HG02623 (cell line): ENCODE measurements around the gene CPSF2.

Source experiments
- ATAC-seq: cut with Tn5 transposase; IDR thresholded peaks from one replicate; pipeline ENCODE4 v1.9.1; 2021; ENCODE audit warnings: moderate library complexity; ENCODE audit not compliant: unreplicated experiment

CPSF2 gene

GRCh38 chr14:92121670-92122350 is at the start of gene CPSF2, which contains the start of gene NDUFB1:
TSS of gene CPSF2 (plus strand) at chr14:92121969. CDS start at chr14:92130985, 9,016 bp downstream.
TSS of gene NDUFB1 (minus strand) at chr14:92121706. CDS start at chr14:92117637, 4,069 bp downstream.
- ATAC-seq, result peak; percentile 76

GRCh38 chr14:92074555-92074954 is 47.2 kb upstream of the CPSF2 start:
- ATAC-seq, result no peak

GRCh38 chr14:92088494-92088893 is 33.3 kb upstream of the CPSF2 start:
- ATAC-seq, result no peak

- ATAC-seq, result no peak
Measured at GRCh38 chr14:92093320-92093719, 28.4 kb upstream of the CPSF2 start.

- no peak for ATAC-seq
Measured at GRCh38 chr14:92099802-92100201, 22.0 kb upstream of the CPSF2 start.

- no peak for ATAC-seq
Measured at GRCh38 chr14:92103363-92103989, 18.3 kb upstream of the CPSF2 start.

GRCh38 chr14:92105073-92105892 is 16.5 kb upstream of the CPSF2 start:
- ATAC-seq, result no peak

- peak; percentile 5 for ATAC-seq
Measured at GRCh38 chr14:92105893-92106142, 16.0 kb upstream of the CPSF2 start.

- ATAC-seq, result peak; percentile 87
Measured at GRCh38 chr14:92106143-92106926, 15.4 kb upstream of the CPSF2 start, which contains the start of gene ATXN3. TSS of gene ATXN3 (minus strand) at chr14:92106582. CDS start at chr14:92106552, 30 bp downstream.

- ATAC-seq, result no peak
Measured at GRCh38 chr14:92108345-92109254, 13.2 kb upstream of the CPSF2 start.

GRCh38 chr14:92109490-92109889 is 12.3 kb upstream of the CPSF2 start:
- no peak for ATAC-seq

GRCh38 chr14:92121207-92121669 is 531 bp upstream of the CPSF2 start:
- no peak for ATAC-seq

- peak; percentile 11 for ATAC-seq
Measured at GRCh38 chr14:92122351-92122677, 545 bp downstream of the CPSF2 start.

GRCh38 chr14:92122761-92123160 is 992 bp downstream of the CPSF2 start:
- no peak for ATAC-seq

- no peak for ATAC-seq
Measured at GRCh38 chr14:92134456-92134855, 12.7 kb downstream of the CPSF2 start.

GRCh38 chr14:92135269-92135668 is 13.5 kb downstream of the CPSF2 start:
- ATAC-seq, result no peak

GRCh38 chr14:92143309-92143708 is 21.5 kb downstream of the CPSF2 start:
- ATAC-seq, result no peak

GRCh38 chr14:92143962-92144361 is 22.2 kb downstream of the CPSF2 start:
- ATAC-seq, result no peak

GRCh38 chr14:92144708-92145107 is 22.9 kb downstream of the CPSF2 start:
- no peak for ATAC-seq

- ATAC-seq, result no peak
Measured at GRCh38 chr14:92153581-92153980, 31.8 kb downstream of the CPSF2 start.
